Fibroblast of the aortic adventitia (primary cell): ENCODE data around the gene FCRL5. TPM values are rescaled to one million over a fixed set of nuclear protein-coding genes. Genes with fewer than 3 reads are reported as not detected.
"Not testable (repeated sequence)": the region's sequence is repeated elsewhere in the genome, so short reads cannot be mapped to it uniquely, and the experiment has no call there.

Source experiments
- DNase-seq: peaks from one replicate; pipeline ENCODE4 v3.0.0-alpha.2; 2010; ENCODE audit warnings: low read depth
- H3K4me3 ChIP-seq: 2 replicates; pipeline ENCODE4 v1.5.1; 2011; ENCODE audit warnings: low read depth, mild to moderate bottlenecking, control low read depth, low read length, moderate library complexity
- total RNA-seq: library from RNA; depleted of rRNA; stranded (reverse); fragments of >200 nt; gene quantifications from 2 replicates; pipeline ENCODE4 v1.2.3, GENCODE V29; 2012; ENCODE audit warnings: low replicate concordance
- TF ChIP-seq, protein P1 (sequence below): IDR thresholded peaks from 2 replicates; pipeline ENCODE4 v1.5.1; 2011; ENCODE audit warnings: mild to moderate bottlenecking, low read length, control low read depth, inconsistent platforms; ENCODE audit not compliant: insufficient read depth

Gene FCRL5
- total RNA-seq, 1 donor, result not detected

DNA sequence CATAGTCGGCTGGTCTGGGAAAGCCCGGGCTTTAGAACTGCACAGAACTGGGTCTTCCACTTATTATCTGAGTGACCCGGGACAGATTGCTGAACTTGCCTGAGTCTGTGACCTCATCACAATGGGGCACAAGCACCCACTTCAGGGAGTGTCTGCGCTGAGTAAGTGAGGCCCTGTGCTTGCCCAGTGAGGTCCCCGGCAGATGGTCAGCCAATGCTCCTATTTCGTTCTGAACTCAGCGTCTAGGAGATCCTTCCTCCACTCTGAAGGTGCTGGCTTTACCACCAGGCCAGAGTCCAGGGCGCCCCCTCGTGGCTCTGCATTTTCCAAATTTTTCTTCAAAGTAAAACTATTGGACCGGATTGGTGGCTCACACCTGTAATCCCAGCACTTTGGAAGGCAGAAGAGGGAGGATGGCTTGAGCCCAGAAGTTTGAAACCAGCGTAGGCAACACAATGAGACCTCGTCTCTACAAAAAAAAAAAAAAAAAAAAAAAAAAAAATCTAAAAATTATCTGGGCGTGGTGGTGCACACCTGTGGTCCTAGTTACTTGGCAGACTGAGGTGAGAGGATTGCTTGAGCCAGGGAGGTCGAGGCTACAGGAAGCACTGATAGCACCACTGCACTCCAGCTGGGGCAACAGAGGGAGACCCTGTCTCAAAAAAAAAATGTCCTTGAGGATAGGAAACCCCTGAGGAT, 61.7 kb downstream of the FCRL5 start:
- TF ChIP-seq, protein P1, sequence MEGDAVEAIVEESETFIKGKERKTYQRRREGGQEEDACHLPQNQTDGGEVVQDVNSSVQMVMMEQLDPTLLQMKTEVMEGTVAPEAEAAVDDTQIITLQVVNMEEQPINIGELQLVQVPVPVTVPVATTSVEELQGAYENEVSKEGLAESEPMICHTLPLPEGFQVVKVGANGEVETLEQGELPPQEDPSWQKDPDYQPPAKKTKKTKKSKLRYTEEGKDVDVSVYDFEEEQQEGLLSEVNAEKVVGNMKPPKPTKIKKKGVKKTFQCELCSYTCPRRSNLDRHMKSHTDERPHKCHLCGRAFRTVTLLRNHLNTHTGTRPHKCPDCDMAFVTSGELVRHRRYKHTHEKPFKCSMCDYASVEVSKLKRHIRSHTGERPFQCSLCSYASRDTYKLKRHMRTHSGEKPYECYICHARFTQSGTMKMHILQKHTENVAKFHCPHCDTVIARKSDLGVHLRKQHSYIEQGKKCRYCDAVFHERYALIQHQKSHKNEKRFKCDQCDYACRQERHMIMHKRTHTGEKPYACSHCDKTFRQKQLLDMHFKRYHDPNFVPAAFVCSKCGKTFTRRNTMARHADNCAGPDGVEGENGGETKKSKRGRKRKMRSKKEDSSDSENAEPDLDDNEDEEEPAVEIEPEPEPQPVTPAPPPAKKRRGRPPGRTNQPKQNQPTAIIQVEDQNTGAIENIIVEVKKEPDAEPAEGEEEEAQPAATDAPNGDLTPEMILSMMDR, result peak; percentile 63
- no peak overlapping the region for H3K4me3 ChIP-seq
- peak; percentile 64 for DNase-seq

- DNase-seq, result no peak
- TF ChIP-seq, protein P1, result no peak
- no peak overlapping the region for H3K4me3 ChIP-seq
These were observed 64.2 kb downstream of the FCRL5 start for GRCh38 chr1:157488156-157488555.

GRCh38 chr1:157487504-157487903, 64.8 kb downstream of the FCRL5 start:
- no peak for DNase-seq
- H3K4me3 ChIP-seq, result no peak overlapping the region
- TF ChIP-seq, protein P1, result no peak

DNA sequence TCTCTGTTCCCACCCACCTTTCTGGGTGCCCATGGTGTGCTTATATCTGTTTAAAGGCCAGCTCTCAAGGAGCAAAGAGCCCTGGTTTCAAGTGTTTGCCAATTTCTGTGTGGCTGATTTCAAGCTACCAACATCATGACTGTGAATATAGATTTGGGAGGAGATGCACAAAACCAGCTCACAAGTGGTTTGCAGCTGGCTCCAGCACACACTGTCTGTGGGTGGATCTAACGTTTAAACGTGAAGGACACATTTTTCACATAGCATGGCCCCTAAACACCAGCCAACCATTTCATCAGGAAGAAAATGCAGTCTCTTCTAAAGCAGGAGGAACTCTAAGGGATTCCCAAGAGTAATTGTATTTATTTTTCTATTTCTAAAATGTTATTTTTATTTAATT, 65.2 kb downstream of the FCRL5 start:
- DNase-seq, result peak; percentile 7
- TF ChIP-seq, protein P1, result no peak
- H3K4me3 ChIP-seq, result no peak overlapping the region

- not testable (repeated sequence) for H3K4me3 ChIP-seq, DNase-seq
These were observed 65.9 kb downstream of the FCRL5 start for GRCh38 chr1:157486400-157486799.

GRCh38 chr1:157485793-157486192, 66.5 kb downstream of the FCRL5 start:
- TF ChIP-seq, protein P1, result no peak
- DNase-seq, result no peak
- no peak overlapping the region for H3K4me3 ChIP-seq

DNA sequence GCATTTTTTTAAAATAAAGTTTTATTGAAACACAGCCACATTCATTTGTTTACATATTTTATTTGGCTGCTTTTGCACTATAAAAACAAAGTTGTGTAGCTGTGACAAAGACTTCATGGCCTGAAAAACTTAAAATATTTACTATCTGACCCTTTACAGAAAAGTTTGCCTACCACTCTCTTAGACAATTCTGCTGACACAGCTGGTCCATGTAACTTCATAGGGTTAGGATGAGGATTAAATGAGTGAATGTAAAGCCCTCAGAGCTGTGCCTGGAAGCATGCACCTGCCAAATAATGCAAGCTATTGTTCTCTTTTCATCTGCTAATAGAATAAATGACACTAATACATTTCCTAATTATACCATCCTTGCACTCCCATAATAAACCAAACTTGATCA, 67.7 kb downstream of the FCRL5 start:
- no peak overlapping the region for H3K4me3 ChIP-seq
- no peak for DNase-seq
- TF ChIP-seq, protein P1, result no peak
